SK-N-MC (cell line): ENCODE data around the gene TUBB4A.

Source experiments
- DNase-seq: peaks from one replicate; pipeline ENCODE4 v3.0.0-alpha.2; 2011; ENCODE audit warnings: low read depth, low spot score
- H3K27ac ChIP-seq: fragments of 200-600 bp; sonication (generic); 2 replicates; pipeline ENCODE4 v1.5.1; 2016; ENCODE audit warnings: mixed run types
- H3K36me3 ChIP-seq: fragments of 200-600 bp; sonication (generic); 2 replicates; pipeline ENCODE4 v1.6.1; 2017; ENCODE audit warnings: antibody characterized with exemption, low read length, mixed read lengths; ENCODE audit not compliant: insufficient read depth
- H3K4me3 ChIP-seq: fragments of 200-600 bp; sonication (generic); 2 replicates; pipeline ENCODE4 v1.5.1; 2016
- H3K9ac ChIP-seq: fragments of 200-600 bp; sonication (generic); 2 replicates; pipeline ENCODE4 v1.8.0; 2017; ENCODE audit warnings: mixed run types, mixed read lengths; ENCODE audit not compliant: insufficient read length
- H3K9me3 ChIP-seq: fragments of 200-600 bp; sonication (generic); 2 replicates; pipeline ENCODE4 v1.6.1; 2017; ENCODE audit warnings: low read depth, mild to moderate bottlenecking, antibody characterized with exemption, low read length, moderate library complexity, mixed read lengths
- EZH2 ChIP-seq: fragments of 200-600 bp; sonication (generic); IDR thresholded peaks from one replicate; pipeline ENCODE4 v1.6.1; 2017; ENCODE audit warnings: antibody characterized with exemption
- FOXP2 ChIP-seq: optimal IDR thresholded peaks from 2 replicates; pipeline ENCODE3; 2011; ENCODE audit warnings: mild to moderate bottlenecking, moderate library complexity; ENCODE audit not compliant: insufficient read depth; ENCODE audit errors: extremely low read length, control extremely low read depth
- POLR2AphosphoS5 ChIP-seq: IDR thresholded peaks from 2 replicates; pipeline ENCODE4 v1.6.1; 2012; ENCODE audit warnings: mild to moderate bottlenecking, low read depth, low read length, borderline replicate concordance

The TUBB4A gene

DNA sequence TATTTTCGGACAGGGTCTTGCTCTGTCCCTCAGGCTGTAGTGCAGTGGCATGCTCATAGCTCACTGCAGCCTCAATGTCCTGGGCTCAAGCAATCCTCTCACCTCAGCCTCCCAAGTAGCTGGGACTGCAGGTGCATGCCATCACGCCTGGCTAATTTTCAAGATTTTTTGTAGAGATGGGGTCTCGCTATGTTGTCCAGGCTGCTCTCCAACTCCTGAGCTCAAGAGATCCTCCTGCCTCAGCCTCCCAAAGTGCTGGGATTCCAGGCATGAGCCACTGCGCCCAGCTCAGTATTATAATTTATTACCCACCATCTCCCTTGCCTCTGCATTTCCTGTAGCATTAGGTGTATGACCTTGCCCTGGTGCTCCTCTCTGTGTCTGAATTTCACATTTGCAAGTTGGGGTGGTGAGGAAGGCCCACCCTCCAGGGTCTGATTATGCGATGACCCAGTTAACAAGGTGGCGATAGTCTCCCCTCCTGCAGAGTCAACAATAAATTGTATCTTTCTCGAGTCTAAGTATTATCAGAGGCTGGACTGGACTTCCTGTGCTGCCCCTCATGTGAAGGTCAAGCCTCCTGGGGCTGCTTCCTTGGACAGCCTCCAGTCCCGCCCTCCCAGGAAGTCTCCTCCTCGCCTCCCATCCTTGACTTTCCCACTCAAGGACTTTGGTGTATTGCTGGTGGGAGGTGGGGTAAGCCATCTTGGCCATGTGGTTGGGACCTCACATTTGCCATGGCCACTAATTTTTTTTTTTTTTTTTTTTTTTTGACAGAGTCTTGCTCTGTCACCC, 1.5 kb upstream of the TUBB4A start:
- no peaks in the 10 kb centered on the region for H3K9me3 ChIP-seq
- no peak overlapping the region for H3K9ac ChIP-seq
- H3K36me3 ChIP-seq: peaks cover 3% of the 10 kb centered on the region; the same call in 1 of the 2 replicates
- TF ChIP-seq EZH2 (no peak), POLR2AphosphoS5 (no peak), FOXP2 (no peak)
- no peak overlapping the region for H3K4me3 ChIP-seq
- DNase-seq: no peak
- no peak overlapping the region for H3K27ac ChIP-seq

- Histone ChIP-seq H3K9ac (peak overlapping the region; percentile 75), H3K9me3 (no peaks in the 10 kb centered on the region), H3K27ac (no peak overlapping the region), H3K36me3 (peaks cover 3% of the 10 kb centered on the region; the same call in 1 of the 2 replicates), H3K4me3 (peak overlapping the region; percentile 93)
- DNase-seq: no peak
- TF ChIP-seq EZH2: no peak
- TF ChIP-seq FOXP2: no peak
- no peak for TF ChIP-seq POLR2AphosphoS5
These were observed 1.0 kb downstream of the TUBB4A start for GRCh38 chr19:6500837-6501739.

GRCh38 chr19:6499052-6499790, 2.9 kb downstream of the TUBB4A start:
- H3K9ac ChIP-seq: no peak overlapping the region
- H3K36me3 ChIP-seq: peaks cover 3% of the 10 kb centered on the region; the same call in 1 of the 2 replicates
- no peak overlapping the region for H3K4me3 ChIP-seq

DNA sequence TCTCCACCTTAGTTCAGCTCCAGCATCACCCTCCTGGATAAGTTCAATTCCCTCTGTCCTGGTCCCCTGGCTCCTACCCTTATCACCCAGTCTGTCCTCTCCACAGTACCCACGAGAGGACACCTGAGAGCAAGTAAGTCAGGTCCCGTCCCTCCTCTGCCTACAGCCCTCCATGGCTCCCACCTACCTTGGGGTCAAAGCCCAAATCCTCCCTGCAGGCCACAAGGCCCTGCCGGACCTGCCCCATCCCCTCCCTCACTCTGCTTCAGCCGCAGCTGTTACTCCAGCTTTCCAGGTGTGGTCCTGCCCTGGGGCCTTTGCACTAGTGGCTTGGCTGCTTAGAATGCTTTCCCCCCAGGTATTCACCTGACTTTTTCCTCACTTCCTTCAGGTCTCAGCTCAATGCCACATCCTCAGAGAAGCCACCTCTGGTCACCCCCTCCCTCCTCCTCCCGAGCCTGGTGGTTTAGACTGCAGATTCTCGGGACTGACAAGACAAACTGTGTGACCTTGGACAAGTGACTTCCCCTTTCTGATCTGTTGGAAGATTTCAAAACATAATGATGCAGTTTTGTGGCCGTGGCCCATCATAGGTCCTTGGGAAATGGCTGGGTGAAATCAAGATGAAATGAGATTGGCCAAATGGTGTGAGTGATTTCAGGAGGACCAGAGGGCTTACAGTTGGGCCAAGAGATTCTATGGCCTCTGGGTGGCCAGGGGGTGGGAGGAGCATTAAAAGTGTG, 3.6 kb downstream of the TUBB4A start:
- no peak overlapping the region for H3K27ac ChIP-seq
- no peak overlapping the region for H3K9ac ChIP-seq
- no peaks in the 10 kb centered on the region for H3K9me3 ChIP-seq
- TF ChIP-seq POLR2AphosphoS5 (no peak), FOXP2 (no peak), EZH2 (no peak)
- DNase-seq: no peak
- peaks cover 3% of the 10 kb centered on the region; the same call in 1 of the 2 replicates for H3K36me3 ChIP-seq
- no peak overlapping the region for H3K4me3 ChIP-seq

More at GRCh38 chr19:6499052-6499790, 2.9 kb downstream of the TUBB4A start:
- H3K27ac ChIP-seq: no peak overlapping the region
- TF ChIP-seq FOXP2 (no peak), POLR2AphosphoS5 (no peak), EZH2 (no peak)
- no peak for DNase-seq
- H3K9me3 ChIP-seq: no peaks in the 10 kb centered on the region

DNA sequence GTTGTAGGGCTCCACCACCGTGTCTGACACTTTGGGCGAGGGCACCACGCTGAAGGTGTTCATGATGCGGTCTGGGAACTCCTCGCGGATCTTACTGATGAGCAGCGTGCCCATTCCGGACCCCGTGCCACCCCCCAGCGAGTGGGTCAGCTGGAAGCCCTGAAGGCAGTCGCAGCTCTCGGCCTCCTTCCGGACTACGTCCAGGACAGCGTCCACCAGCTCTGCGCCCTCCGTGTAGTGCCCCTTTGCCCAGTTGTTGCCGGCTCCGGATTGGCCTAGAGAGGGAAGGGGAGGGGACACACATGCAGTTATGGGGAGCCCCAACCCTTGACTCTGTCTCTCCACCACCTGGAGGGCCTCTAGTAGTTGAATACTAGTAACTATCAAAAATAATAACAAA, 6.2 kb downstream of the TUBB4A start:
- Histone ChIP-seq H3K4me3 (no peak overlapping the region), H3K9ac (no peak overlapping the region), H3K36me3 (peaks cover 3% of the 10 kb centered on the region; the same call in 1 of the 2 replicates), H3K9me3 (no peaks in the 10 kb centered on the region), H3K27ac (no peak overlapping the region)
- TF ChIP-seq POLR2AphosphoS5: no peak
- TF ChIP-seq EZH2: no peak
- TF ChIP-seq FOXP2: no peak
- no peak for DNase-seq

DNA sequence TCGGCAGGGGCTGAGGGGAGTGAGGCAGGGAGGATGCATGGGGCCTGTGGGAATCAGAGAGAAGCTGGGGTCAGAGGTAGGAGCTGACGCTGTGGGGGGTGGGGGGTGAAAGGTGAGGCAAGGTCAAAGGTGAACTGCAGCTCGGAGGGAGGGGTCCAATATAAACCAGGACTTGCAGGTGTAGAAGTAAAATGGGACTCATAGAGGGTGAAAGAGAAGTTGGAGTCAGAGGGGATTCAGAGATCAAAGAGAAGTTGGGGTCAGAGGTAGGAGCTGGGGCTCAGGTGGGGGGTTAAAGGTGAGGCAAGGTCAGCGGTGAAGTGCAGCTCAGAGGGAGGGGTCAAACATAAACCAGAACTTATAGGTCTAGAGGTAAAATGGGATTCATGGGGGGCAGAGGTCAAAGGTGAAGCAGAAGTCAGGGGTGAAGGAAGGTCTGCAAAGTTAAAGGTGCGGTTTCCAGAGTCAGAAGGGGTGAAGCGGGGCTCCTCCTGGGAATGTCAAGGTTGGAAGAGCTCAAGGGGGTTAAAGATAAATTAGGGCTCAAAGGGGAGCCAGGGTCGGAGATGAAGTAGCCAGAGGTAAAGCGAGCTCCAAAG, 7.6 kb downstream of the TUBB4A start:
- no peak for DNase-seq
- H3K36me3 ChIP-seq: peaks cover 3% of the 10 kb centered on the region; the same call in 1 of the 2 replicates
- H3K9ac ChIP-seq: no peak overlapping the region
- TF ChIP-seq POLR2AphosphoS5 (no peak), FOXP2 (no peak), EZH2 (no peak)
- no peaks in the 10 kb centered on the region for H3K9me3 ChIP-seq
- no peak overlapping the region for H3K4me3 ChIP-seq
- no peak overlapping the region for H3K27ac ChIP-seq
